ENCODE data around the gene RUFY3.
"Not testable (repeated sequence)": the region's sequence is repeated elsewhere in the genome, so short reads cannot be mapped to it uniquely, and the experiment has no call there.

RUFY3 gene

DNA sequence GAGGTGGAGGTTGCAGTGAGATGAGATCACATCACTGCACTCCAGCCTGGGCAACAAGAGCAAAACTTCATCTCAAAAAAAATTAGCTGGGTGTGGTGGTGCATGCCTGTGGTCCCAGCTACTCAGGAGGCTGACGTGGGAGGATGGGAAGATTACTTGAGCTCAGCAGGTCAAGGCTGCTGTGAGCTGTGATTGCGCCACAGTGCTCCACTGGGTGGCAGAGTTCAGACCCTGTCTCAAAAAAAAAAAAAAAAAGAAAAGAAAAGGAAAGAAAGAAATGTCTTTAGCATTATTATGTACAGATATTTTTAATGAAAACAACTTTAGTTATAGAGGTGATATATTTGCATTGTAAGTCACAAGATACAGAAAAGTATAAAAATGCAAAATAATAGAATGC lies 14.2 kb downstream of the RUFY3 start:
- in situ Hi-C loops (cut with MboI; ENCODE audit: low sequenced_read_pairs), result not testable (repeated sequence)

DNA sequence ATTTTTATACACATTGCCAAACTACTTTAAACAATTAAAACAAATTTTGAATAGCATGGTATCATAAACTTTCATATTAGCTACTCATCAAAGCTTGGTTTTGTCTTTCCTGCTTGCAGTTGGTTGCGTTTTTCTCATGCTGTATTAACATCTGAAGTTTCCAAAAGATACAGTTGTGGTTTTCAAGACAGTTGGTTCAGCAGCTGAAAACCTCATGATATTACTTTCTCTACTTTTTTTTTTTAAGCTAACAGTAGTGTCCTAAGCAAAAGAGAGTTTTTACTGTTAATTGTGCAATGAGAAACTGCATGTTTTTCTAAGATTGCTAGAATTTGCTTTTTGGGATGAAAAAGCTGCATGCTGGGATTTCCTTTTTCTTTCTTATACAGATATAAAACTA lies 15.2 kb downstream of the RUFY3 start:
- in situ Hi-C loops (cut with MboI; ENCODE audit: low sequenced_read_pairs), result no loop called here

DNA sequence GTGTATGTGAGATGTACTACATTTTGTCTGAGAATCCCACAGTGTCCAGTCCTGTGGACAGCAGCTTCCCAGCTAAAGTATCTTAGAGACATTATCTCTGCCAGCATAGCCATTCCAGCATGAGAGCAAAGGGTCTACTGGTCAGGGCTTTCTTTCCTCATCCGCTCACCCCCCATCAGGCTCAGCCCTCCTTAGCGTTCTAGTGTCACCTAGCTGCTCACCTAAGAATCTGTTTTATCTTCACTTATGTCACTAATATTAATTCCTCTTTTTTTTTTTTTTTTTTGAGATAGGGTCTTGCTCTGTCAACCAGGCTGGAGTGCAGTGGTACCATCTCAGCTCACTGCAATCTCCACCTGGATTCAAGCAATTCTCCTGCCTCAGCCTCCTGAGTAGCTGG lies 15.6 kb downstream of the RUFY3 start:
- in situ Hi-C loops (cut with MboI; ENCODE audit: low sequenced_read_pairs), result no loop called here

DNA sequence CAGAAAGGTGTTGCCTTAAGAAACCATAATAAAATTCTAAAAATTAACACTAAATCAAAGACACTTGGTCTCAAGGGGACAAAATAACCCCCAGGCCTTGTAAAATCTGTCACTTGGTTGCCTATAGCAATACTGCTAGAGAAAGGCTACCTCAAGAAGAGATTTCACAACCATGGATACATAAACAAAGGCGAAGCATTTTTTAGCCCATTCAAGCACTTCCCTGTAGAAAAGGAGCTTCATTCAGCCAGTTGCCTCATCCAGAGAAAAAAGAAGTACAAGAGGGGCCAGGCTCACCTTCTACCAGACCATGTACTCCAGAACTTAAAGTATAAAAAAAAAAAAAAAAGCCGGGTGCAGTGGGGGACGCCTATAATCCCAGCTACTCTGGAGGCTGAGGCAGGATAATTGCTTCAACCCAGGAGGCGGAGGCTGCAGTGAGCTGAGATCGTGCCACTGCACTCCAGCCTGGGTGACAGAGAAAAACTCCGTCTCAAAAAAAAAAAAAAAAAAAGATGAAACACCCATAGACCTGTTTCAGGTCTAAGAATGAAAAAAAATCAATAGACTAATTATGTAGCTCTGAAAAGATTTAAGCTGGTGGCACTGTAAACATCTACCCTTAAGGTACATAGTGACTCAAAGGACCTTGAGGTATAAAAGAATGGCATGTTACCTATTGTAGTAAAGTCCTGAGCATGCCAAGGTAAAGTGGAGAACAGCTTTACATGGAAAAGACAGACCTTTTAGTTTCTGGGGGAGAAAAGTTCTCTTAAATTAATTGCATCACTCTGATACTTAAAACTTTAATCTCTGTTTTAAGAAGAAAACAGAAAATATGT lies 18.0 kb downstream of the RUFY3 start:
- in situ Hi-C loops (cut with MboI; ENCODE audit: low sequenced_read_pairs), result no loop called here

DNA sequence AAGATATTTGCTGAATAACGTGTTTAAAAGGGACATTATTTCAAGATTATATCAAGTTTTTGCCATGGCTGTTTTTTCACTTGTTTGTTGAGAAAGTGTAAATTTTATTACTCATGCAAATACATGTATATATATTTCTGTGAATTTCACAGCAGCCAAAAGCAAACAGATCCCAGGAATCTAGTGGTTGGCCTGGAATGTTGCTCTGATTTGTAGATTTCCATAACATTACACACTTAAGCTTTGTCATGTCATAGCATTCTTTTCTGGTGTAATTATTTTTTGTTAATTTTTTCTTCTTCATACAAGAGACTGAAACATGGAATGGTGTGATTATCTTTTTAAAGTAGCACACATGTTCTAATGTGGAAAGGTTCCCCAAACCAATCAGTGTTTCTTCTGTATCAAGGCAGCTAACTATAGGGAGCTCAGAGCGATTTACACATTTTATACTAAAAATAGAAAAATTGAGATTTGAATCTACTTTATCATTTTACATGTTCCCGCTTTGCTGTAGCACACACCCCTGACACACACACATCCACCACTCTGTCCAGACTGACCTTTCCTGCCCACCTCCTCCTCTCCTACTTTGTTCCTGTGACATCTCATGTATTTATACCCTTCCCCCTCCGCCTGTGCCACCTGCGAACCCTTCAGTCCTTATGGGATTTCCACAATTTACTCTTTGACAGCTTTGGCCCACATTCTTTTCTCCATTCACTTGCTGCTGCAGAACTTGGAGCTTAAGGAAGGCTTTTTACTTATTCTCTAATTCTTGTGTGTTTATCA lies 20.3 kb downstream of the RUFY3 start:
- in situ Hi-C loops (cut with MboI; ENCODE audit: low sequenced_read_pairs), result no loop called here

DNA sequence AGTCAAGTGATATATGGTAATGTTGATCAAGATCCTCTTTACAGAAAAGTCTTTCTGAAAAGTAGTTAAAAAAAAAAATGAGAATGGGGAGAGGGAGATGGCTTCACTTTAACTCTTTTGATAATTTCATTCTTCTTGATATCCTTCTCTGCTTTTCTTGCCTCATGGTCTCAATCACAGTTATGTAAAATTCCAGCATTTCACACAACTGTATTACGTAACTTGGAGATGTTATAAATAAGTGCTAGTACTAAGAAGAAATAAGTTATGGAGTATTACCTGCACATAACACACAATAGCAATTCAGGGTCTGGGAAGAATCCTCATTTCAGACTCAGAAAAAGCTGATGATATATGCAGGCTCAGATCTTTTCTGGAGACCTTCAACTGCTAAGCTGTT lies 22.0 kb downstream of the RUFY3 start:
- in situ Hi-C loops (cut with MboI; ENCODE audit: low sequenced_read_pairs), result no loop called here

DNA sequence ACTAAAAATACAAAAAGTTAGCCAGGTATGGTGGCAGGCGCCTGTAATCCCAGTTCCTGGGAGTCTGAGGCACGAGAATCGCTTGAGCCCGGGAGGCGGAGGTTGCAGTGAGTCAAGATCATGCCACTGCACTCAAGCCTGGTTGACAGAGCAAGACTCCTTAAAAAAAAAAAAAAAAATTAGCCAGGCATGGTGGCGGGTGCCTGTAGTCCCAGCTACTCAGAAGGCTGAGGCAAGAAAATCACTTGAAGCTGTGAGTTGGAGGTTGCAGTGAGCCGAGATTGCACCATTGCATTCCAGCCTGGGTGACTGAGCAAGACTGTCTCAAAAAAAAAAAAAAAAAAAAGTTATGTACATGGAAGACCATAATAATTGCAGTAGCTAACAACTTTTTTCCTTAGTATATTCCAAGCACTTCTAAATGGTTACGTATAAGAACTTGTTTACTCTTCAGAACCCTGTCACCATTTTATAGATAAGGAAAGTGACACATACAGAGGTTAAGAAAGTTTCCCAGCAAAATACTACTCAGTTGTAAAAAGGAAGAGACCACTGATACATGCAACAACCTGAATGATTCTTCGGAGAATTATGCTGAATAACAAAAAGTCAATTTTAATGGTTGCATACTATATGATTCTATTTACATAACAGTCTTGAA lies 24.5 kb downstream of the RUFY3 start:
- in situ Hi-C loops (cut with MboI; ENCODE audit: low sequenced_read_pairs), result no loop called here

DNA sequence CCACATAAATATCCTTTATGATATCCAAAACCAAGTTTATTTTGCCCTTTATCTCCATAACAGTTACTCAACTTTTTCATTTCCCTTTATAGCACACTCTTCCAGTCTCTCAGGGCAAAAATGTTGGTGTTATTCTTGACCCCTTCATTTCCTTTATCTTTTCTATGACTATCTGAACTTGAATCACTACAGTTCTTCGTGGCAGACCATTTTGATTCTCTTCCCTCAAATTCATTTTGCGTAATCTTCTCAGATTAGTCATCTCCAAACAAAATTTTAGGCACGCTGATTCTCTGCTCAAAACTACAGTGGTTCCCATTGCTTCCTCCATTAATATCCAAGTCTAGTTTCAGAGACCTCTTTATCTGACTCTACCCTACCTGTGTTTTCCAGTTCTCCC lies 26.1 kb downstream of the RUFY3 start:
- in situ Hi-C loops (cut with MboI; ENCODE audit: low sequenced_read_pairs), result no loop called here

DNA sequence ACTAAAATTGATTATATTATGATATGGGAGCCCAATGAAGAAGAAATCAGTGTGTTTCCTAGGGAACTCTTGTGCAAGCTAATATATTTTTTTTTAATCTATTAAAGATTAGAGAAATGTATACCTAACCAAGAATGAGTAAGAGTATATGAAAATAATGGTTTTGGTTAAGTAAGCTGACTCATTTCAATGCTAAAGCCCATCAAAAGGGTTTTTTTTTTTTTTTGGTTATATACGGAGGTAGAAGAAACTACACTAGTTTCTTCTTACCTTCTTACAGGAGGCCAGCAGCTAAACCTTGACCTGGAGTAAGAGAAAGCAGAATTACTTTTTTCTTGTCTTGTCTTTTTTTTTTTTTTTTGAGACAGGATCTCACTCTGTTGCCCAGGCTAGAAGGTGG lies 27.5 kb downstream of the RUFY3 start:
- in situ Hi-C loops (cut with MboI; ENCODE audit: low sequenced_read_pairs), result no loop called here

DNA sequence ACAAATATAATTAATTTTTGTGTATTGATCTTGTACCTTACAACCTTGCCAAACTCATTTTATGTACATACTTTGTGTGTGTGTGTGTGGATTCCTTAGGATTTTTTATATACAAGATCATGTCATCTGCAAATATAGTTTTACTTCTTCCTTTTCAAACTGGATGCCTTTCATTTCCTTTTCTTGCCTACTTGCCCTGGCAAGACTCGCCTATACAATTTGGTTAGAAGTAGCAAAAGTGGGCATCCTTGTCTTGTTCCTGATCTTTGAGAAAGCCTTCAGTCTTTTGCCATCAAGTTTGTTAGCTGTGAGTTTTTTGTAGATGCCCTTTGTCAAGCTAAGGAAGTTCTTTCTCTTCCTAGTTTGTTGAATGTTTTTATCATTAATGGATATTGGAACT lies 30.5 kb downstream of the RUFY3 start:
- in situ Hi-C loops (cut with MboI; ENCODE audit: low sequenced_read_pairs), result no loop called here

DNA sequence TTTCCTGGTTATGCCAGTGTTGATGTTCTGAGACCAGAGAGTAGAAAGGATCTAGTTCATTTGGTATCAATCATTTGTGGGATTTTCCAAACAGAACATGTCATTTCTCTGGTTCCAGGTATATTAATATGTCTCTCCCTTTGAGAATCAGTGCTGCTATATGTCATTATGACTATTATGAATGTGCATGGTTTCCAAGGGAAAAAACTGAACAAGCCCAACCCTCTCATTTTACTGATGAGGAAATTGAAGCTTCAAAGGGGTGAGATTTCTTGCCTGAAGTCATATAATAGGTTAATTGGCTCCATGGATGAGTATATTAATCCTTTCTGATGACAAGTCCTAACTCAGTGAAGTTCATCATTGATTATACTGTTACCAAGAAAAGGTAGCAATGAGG lies 31.9 kb downstream of the RUFY3 start:
- in situ Hi-C loops (cut with MboI; ENCODE audit: low sequenced_read_pairs), result no loop called here

DNA sequence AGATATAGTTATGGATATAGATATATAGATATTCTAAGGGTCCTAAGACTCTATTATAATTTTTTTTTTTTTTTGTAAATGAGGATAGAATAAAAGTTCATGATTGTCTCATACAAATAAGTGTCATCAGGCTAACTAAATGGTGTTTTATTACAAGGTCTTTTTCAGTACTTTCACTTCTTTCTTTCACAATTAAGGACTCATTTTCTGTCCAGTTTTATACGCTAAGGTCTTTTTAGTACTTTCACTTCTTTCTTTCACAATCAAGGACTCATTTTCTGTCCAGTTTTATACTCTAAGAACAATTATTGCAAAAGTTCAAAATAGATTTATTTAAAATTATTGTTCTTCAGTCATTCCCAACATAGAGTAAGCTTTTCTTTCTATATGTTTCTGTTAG lies 32.7 kb downstream of the RUFY3 start:
- in situ Hi-C loops (cut with MboI; ENCODE audit: low sequenced_read_pairs), result no loop called here

DNA sequence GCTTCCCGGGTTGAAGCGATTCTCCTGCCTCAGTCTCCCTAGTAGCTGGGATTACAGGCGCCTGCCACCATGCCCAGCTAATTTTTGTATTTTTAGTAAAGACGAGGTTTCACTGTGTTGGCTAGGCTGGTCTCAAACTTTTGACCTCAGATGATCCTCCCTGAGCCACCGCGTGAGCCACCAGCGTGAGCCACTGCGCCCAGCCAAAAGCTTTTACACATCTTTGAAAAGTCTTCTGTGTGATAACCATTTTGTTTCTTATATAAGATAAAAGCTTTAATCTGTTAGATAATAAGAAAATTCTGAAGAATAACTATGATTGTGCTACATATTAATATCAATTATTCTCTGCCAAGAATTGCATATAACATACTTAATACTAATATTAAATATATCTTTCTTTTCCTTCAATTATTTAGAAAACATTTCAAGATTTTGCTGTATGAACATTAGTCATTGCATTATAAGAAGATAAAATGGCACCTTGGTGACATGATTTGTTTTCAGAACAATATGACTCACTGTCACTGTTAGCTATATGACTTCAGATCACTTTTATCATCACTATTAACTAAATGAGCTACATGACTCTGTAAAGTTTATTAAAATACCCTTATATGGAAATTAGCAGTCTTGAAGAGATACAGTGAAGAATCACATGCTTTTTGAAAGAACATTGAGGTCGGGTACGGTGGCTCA lies 33.4 kb downstream of the RUFY3 start:
- in situ Hi-C loops (cut with MboI; ENCODE audit: low sequenced_read_pairs), result no loop called here

DNA sequence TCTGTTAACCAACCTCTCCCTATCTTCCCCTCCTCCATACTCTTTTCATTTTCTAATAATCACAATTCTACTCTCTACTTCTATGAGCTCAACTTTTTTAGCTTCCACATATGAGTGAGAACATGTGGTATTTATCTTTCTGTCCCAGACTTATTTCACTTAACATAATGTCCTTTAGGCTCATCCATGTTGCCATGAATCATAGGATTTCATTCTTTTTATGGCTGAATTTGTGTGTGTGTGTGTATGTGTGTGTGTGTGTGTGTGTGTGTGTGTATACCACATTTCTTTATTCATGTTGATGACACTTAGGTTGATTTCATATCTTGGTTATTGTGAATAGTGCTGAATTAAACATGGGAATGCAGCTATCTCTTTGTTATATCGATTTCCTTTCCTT lies 37.4 kb downstream of the RUFY3 start:
- in situ Hi-C loops (cut with MboI; ENCODE audit: low sequenced_read_pairs), result no loop called here

DNA sequence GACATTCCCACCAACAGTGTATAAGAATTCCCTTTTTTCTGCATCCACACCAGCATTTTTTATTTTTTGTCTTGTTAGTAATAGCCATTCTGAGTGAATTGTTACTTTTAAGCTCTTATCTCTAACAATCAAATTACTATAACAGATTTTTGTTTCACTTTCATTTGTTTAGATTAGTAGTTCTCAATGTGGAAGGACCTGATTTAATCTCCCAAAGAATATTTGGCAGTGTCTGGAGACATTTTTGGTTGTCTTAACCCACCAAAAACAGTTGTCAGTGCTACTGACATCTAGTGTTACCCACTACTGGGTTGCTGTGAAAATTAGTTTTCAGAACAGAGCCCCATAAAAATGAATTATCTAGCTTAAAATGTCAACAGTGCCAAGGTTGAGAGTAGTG lies 37.9 kb downstream of the RUFY3 start:
- in situ Hi-C loops (cut with MboI; ENCODE audit: low sequenced_read_pairs), result no loop called here

DNA sequence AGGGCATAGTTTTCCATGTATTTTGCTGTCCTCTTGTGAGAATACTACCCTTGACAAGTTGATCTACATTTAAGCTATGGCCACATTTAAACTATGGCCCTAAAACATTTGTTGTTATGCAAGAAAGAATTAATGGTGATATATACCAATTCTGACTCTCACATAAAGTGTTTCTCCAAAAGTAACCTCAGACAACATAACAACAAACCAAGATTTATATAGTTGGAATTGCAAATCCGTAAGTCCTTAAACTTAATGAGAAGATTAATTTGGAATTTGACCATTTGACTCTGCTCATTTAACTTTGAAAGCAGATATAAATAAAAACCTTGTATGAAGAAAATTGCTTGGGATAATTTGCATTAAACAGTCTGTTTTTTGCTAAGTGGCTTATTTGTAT lies 38.9 kb downstream of the RUFY3 start:
- in situ Hi-C loops (cut with MboI; ENCODE audit: low sequenced_read_pairs), result no loop called here

DNA sequence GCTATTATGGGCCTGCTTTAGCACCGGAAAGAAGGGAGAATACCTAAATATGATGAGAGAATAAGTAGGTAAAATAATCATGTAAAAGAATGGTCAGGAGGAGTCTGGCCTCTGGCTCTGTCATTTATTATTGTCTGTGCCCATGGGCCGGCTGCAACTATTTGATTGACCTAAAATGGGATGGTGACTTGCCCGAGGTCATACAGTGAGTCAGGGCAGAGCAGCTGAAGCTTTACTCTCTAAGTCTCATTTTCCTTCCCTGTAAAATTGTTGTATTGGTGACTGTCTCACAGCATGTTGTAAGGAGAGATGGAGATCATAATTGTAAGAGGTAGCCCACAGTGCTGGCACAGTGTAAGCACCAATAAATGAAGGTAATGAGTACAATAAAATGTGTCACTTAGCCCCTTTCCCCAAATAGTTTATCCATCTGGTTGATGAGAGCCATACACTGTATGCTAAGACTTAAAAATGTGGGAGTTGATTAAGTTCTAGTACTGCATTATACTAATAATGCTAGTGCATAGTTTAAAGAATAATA lies 39.6 kb downstream of the RUFY3 start:
- in situ Hi-C loops (cut with MboI; ENCODE audit: low sequenced_read_pairs), result no loop called here

DNA sequence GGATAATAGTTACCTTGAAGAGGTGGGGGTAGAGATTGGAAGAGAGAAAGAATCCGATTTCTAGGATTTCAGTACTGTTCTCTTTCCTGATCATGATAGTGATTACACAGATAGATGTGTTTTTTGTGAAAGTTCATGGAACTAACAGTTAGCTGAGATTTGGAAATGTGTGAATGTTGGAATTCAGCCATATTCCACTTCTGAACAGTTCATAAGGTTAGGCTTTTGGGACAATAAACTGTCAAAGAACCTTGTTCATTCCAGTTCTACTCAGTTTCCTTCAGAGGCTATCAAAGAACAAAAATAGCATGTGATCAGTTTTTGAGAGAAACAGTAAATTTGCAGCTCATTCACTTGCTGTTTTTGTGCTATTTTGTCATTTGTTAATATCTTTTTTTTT lies 43.6 kb downstream of the RUFY3 start:
- in situ Hi-C loops (cut with MboI; ENCODE audit: low sequenced_read_pairs), result no loop called here

DNA sequence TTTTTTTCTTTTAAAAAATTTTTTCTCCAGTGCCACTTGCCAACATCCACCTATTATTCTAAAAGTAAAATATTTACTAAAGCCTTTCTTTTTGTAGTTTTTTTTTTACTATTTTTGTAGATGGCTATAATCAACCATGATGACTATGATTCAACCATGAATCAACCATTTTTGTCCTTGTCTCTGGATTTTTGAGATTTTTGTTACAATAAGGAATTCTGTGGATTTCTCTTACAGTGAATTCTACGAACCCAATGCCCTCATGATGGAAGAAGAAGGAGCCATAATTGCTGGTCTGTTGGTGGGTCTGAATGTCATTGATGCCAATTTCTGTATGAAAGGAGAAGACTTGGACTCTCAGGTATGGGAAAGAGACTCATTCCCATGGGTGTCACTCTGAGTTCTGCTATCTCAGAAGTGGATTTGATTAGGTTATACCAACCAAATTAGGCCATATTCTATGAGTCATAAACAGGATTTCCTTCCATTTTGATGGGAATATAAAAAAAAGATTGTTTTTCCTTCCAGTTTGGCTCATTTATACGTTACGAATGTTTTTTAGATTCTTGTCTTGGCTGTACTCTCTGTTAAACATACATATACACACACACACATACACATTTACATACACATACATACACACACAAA lies 46.7 kb downstream of the RUFY3 start:
- in situ Hi-C loops (cut with MboI; ENCODE audit: low sequenced_read_pairs), result no loop called here

DNA sequence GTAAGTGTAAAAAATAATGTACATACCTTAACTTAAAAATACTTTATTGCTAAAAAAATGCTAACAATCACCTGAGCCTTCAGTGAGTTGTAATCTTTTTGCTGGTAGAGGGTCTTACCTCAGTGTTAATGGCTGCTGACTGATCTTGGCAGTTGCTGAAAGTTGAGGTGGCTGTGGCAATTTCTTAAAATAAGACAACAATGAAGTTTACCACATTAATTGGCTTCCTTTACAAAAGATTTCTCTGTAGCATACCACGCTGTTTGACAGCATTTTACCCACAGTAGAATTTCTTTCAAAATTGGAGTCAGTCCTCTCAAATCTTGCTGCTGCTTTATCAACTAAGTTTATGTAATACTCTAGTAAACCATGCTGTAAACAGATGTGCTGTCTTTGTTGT lies 47.6 kb downstream of the RUFY3 start:
- in situ Hi-C loops (cut with MboI; ENCODE audit: low sequenced_read_pairs), result not testable (repeated sequence)

Data from hTERT RPE-1 (cell line).